Keratinocyte (primary cell): ENCODE results near the gene DENND4C. TPM values are rescaled to one million over a fixed set of nuclear protein-coding genes. Genes with fewer than 3 reads are reported as not detected.
"Not testable (repeated sequence)": the region's sequence is repeated elsewhere in the genome, so short reads cannot be mapped to it uniquely, and the experiment has no call there.

ENCODE experiments used
- DNase-seq: peaks from one replicate; pipeline ENCODE4 v3.0.0-alpha.2; 2011; ENCODE audit warnings: low read depth, missing footprints, low spot score
- FAIRE-seq: peaks from 2 replicates; lab custom pipeline; 2011; peaks lifted over from hg19 to GRCh38; lab: Jason Lieb, UNC
- H2AFZ ChIP-seq: 2 replicates; pipeline ENCODE4 v1.6.0; 2012; ENCODE audit warnings: low read length, control low read depth, inconsistent platforms; ENCODE audit not compliant: control insufficient read depth
- H3K27ac ChIP-seq: 2 replicates; pipeline ENCODE4 v1.5.1; 2011; ENCODE audit warnings: low read length; ENCODE audit not compliant: control insufficient read depth, insufficient read depth
- H3K27me3 ChIP-seq: 3 replicates; pipeline ENCODE4 v1.6.0; 2011; ENCODE audit warnings: low read length; ENCODE audit not compliant: control insufficient read depth, insufficient read depth; ENCODE audit errors: extremely low read depth
- H3K36me3 ChIP-seq, 2 experiments: 2 replicates in 1 of 2; 3 replicates in 1 of 2; pipeline ENCODE4 v1.5.1; 2011; ENCODE audit warnings: low read length in 2 of 2, mild to moderate bottlenecking in 1 of 2; ENCODE audit not compliant: control insufficient read depth in 2 of 2, insufficient read depth in 2 of 2; ENCODE audit errors: extremely low read depth in 1 of 2
- H3K4me1 ChIP-seq: 3 replicates; pipeline ENCODE4 v1.5.1; 2011; ENCODE audit warnings: low read length; ENCODE audit not compliant: control insufficient read depth, insufficient read depth; ENCODE audit errors: extremely low read depth
- H3K4me2 ChIP-seq: 3 replicates; pipeline ENCODE4 v1.6.0; 2011; ENCODE audit warnings: low read depth, low read length; ENCODE audit not compliant: control insufficient read depth, insufficient read depth; ENCODE audit errors: extremely low read depth
- H3K4me3 ChIP-seq, 3 experiments: fragments of 200-600 bp in 1 of 3; sonication (generic) in 1 of 3; 2 replicates in 2 of 3; 3 replicates in 1 of 3; pipeline ENCODE4 v1.5.1; 2011 to 2016; ENCODE audit warnings: low read length in 3 of 3, mild to moderate bottlenecking in 3 of 3, control low read depth in 2 of 3, inconsistent platforms in 1 of 3, low read depth in 1 of 3, mixed read lengths in 1 of 3, mixed run types in 1 of 3, moderate library complexity in 1 of 3; ENCODE audit not compliant: control insufficient read depth in 2 of 3, insufficient read depth in 2 of 3; ENCODE audit errors: extremely low read depth in 1 of 3
- H3K79me2 ChIP-seq: 2 replicates; pipeline ENCODE4 v1.6.0; 2012; ENCODE audit warnings: low read length; ENCODE audit not compliant: control insufficient read depth, insufficient read depth
- H3K9ac ChIP-seq: 3 replicates; pipeline ENCODE4 v1.6.0; 2011; ENCODE audit warnings: low read length; ENCODE audit not compliant: control insufficient read depth, insufficient read depth; ENCODE audit errors: extremely low read depth
- H3K9me1 ChIP-seq: 3 replicates; pipeline ENCODE4 v1.6.0; 2011; ENCODE audit warnings: low read length; ENCODE audit not compliant: control insufficient read depth, insufficient read depth; ENCODE audit errors: extremely low read depth
- H3K9me3 ChIP-seq: 2 replicates; pipeline ENCODE4 v1.5.1; 2012; ENCODE audit warnings: low read depth, low read length; ENCODE audit not compliant: control insufficient read depth
- H4K20me1 ChIP-seq: 3 replicates; pipeline ENCODE4 v1.6.0; 2011; ENCODE audit warnings: low read length; ENCODE audit not compliant: control insufficient read depth, insufficient read depth; ENCODE audit errors: extremely low read depth
- EZH2 ChIP-seq: IDR thresholded peaks from one replicate; pipeline ENCODE4 v1.6.1; 2012; ENCODE audit warnings: inconsistent platforms, mild to moderate bottlenecking, low read length, moderate library complexity
- dilution Hi-C: fragments of 300-500 bp; cut with MboI; formaldehyde crosslinking; loops from one replicate; pipeline ENCODE4 v1.7.0; 2020; ENCODE audit warnings: low sequenced_read_pairs; ENCODE audit not compliant: extremely low pct_ligation_motif_present
- polyA plus RNA-seq, 5 experiments: library from polyadenylated mRNA; depleted of rRNA in 3 of 5; stranded (reverse) in 3 of 5; stranded (forward) in 1 of 5; unstranded in 1 of 5; fragments of >200 nt; gene quantifications; 1 replicate in 1 of 5; 2 replicates in 3 of 5; 3 replicates in 1 of 5; pipeline versions ENCODE4 v1.2.1 to v1.2.3, GENCODE V29; 2011 to 2012; ENCODE audit warnings: missing spikeins in 2 of 5, low read depth in 1 of 5, low replicate concordance in 1 of 5
- TF ChIP-seq, protein P1 (sequence below), 3 experiments: IDR thresholded peaks in 1 of 3; conservative IDR thresholded peaks in 1 of 3; optimal IDR thresholded peaks in 1 of 3; 2 replicates in 2 of 3; 3 replicates in 1 of 3; pipeline versions ENCODE3 to v1.5.1; 2011; ENCODE audit warnings: low read length in 3 of 3, mild to moderate bottlenecking in 3 of 3, moderate library complexity in 2 of 3, control low read depth in 1 of 3, inconsistent platforms in 1 of 3; ENCODE audit not compliant: insufficient read depth in 2 of 3; ENCODE audit errors: extremely low read depth in 1 of 3

Gene DENND4C
- polyA plus RNA-seq, 1 donor (not counting 4 experiments of a cell fraction or from before 2014, with no cell fraction given), result 25.6 TPM

DNA sequence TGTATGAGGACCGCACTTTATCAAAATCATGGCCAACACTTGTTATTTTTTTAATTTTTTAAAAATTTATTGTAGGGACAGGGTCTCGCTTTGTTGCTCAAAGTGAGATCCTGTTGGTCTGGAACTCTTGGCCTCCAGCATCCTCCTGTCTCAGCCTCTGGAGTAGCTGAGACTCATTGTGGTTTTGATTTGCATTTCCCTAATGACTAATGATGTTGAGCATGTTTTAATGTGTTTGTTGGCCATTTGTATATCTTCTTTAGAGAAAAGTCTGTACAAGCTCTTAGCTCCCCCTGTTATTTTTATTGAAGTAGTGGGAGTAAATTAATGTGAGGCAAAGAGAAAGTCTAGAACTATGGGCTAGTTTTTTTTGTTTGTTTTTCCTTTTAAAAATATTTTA, 151.2 kb downstream of the DENND4C start:
- Histone ChIP-seq H3K36me3 (peaks cover 2 to 28% of the 10 kb centered on the region in 2 experiments), H3K4me2 (no peak overlapping the region), H3K9me1 (no peaks in the 10 kb centered on the region)

DNA sequence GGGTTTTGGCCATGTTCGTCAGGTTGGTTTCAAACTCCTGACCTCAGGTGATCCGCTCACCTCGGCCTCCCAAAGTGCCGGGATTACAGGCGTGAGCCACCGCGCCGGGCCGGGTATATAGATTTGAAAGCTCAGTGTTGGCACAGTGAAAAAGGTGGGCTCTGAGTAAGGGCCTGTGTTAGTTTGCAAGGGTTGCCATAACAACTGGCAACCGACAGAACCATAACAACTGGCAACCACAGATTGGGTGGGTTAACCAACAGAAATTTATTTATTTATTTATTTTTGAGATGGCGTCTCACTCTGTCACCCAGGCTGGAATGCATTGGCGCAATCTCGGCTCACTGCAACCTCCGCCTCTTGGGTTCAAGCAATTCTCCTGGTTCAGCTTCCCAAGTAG, 154.7 kb downstream of the DENND4C start:
- H3K4me3 ChIP-seq, H3K9ac ChIP-seq, H3K9me1 ChIP-seq, H2AFZ ChIP-seq, H3K27me3 ChIP-seq, H3K4me2 ChIP-seq, FAIRE-seq, H3K9me3 ChIP-seq, dilution Hi-C loops, H3K79me2 ChIP-seq, H4K20me1 ChIP-seq, H3K36me3 ChIP-seq, H3K27ac ChIP-seq, DNase-seq: not testable (repeated sequence)
- H3K4me1 ChIP-seq, result peaks cover 12% of the 10 kb centered on the region

More for the DNA sequence above, 151.2 kb downstream of the DENND4C start:
- FAIRE-seq, result no peak
- no peak for TF ChIP-seq EZH2
- TF ChIP-seq, protein P1, sequence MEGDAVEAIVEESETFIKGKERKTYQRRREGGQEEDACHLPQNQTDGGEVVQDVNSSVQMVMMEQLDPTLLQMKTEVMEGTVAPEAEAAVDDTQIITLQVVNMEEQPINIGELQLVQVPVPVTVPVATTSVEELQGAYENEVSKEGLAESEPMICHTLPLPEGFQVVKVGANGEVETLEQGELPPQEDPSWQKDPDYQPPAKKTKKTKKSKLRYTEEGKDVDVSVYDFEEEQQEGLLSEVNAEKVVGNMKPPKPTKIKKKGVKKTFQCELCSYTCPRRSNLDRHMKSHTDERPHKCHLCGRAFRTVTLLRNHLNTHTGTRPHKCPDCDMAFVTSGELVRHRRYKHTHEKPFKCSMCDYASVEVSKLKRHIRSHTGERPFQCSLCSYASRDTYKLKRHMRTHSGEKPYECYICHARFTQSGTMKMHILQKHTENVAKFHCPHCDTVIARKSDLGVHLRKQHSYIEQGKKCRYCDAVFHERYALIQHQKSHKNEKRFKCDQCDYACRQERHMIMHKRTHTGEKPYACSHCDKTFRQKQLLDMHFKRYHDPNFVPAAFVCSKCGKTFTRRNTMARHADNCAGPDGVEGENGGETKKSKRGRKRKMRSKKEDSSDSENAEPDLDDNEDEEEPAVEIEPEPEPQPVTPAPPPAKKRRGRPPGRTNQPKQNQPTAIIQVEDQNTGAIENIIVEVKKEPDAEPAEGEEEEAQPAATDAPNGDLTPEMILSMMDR (optimal IDR thresholded peaks at IDR 0.05 in 1 of 3, IDR thresholded peaks at IDR 0.05 in 1 of 3, conservative IDR thresholded peaks at IDR 0.05 in 1 of 3; ENCODE audit: extremely low read depth in 1 of 3, insufficient read depth in 2 of 3, low read length in 3 of 3), result no peak
- H3K4me3 ChIP-seq, result peak overlapping the region in 1 of 3 experiments; percentile 95
- no peak overlapping the region for H3K27ac ChIP-seq
- dilution Hi-C loops, result no loop called here
- no peaks in the 10 kb centered on the region for H3K27me3 ChIP-seq
- peaks cover 35% of the 10 kb centered on the region for H3K79me2 ChIP-seq
- no peaks in the 10 kb centered on the region for H3K9me3 ChIP-seq
- H3K4me1 ChIP-seq, result peaks cover 29% of the 10 kb centered on the region
- H3K9ac ChIP-seq, result no peak overlapping the region
- H4K20me1 ChIP-seq, result peaks cover 15% of the 10 kb centered on the region
- no peak overlapping the region for H2AFZ ChIP-seq
- no peak for DNase-seq
